ENCODE results near the gene ERN2. TPM values are rescaled to one million over a fixed set of nuclear protein-coding genes. Genes with fewer than 3 reads are reported as not detected.

Gene ERN2
- total and polyA plus RNA-seq, 2 donors, result 2.0 to 4.0 TPM

- WGBS, result 97% methylated on average over 36 of the region's 36 CpGs
- Histone ChIP-seq H3K36me3 (ENCODE audit: insufficient read depth) (peaks cover 3% of the 10 kb centered on the region), H3K27ac (ENCODE audit: low read depth) (no peak overlapping the region), H3K4me3 (ENCODE audit: low read depth, low read length) (no peak overlapping the region), H3K4me1 (ENCODE audit: insufficient read depth) (no peaks in the 10 kb centered on the region)
- no peak for DNase-seq (ENCODE audit: extremely low spot score)
These were observed 23.4 kb downstream of the ERN2 start for GRCh38 chr16:23689442-23690187.

DNA sequence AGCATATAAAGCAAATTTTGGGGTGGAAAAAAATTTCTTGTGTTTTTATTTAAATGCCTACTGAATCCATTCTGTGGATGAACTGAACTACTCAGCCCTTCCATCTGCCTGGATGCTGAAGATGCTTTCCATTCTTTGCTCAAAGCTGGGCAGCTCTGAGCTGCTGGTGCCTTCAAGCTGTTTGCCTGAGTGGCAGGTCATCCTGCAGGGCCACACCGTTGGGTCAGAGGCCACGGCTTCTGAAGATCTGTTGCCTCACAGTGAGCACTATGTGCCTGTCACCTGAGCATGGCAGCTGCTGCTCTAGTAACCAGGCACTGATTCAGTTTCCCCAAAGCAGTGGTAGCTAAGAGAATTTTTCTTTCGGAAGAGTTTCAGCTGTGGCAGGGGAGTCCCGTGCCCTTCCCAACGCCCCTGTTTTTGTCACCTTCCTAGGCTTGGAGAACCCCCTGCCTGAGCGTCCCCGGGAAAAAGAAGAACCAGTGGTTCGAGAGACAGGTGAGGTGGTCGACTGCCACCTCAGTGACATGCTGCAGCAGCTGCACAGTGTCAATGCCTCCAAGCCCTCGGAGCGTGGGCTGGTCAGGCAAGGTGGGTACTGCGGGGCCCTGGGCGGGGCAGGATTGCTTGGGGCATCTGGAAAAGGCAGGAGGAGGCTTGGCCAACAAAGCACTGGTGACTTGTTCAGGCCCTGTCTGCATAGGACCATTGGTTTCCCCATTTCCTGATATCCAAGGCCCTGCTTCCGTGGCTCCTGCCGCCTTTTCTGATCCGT, 25.8 kb downstream of the ERN2 start:
- WGBS, result 97% methylated on average over 16 of the region's 16 CpGs
- no peak for DNase-seq (ENCODE audit: extremely low spot score)
- H3K27ac ChIP-seq (ENCODE audit: low read depth), result no peak overlapping the region
- no peaks in the 10 kb centered on the region for H3K4me1 ChIP-seq (ENCODE audit: insufficient read depth)
- no peak overlapping the region for H3K4me3 ChIP-seq (ENCODE audit: low read depth, low read length)
- H3K36me3 ChIP-seq (ENCODE audit: insufficient read depth), result peaks cover 3% of the 10 kb centered on the region

GRCh38 chr16:23683487-23683886, 29.5 kb downstream of the ERN2 start:
- WGBS, result 88% methylated on average over 3 of the region's 3 CpGs
- no peak for DNase-seq (ENCODE audit: extremely low spot score)
- Histone ChIP-seq H3K4me1 (ENCODE audit: insufficient read depth) (no peaks in the 10 kb centered on the region), H3K27ac (ENCODE audit: low read depth) (no peak overlapping the region), H3K36me3 (ENCODE audit: insufficient read depth) (no peaks in the 10 kb centered on the region), H3K4me3 (ENCODE audit: low read depth, low read length) (no peak overlapping the region)

DNA sequence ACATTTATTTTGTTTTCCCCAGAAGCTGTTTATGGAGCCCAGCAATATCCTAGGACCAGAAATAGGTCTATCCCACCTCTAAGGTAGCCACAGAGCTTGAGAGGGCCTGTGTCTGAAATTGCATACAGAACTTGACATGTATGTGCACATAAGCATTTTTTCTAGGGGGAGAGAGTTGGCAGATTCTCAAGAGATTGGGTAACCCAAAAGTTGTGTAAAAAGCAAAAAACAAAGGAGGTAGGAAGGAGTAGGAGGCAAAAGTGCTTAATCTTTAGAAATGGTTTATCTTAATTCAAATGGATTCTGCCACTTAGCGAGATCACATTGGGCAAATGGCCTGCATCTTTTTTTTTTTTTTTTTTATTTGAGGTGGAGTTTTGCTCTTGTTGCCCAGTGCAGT, 30.8 kb downstream of the ERN2 start:
- no peak overlapping the region for H3K27ac ChIP-seq (ENCODE audit: low read depth)
- no peaks in the 10 kb centered on the region for H3K4me1 ChIP-seq (ENCODE audit: insufficient read depth)
- WGBS, result 96% methylated on average over 1 of the region's 1 CpG
- no peaks in the 10 kb centered on the region for H3K36me3 ChIP-seq (ENCODE audit: insufficient read depth)
- DNase-seq (ENCODE audit: extremely low spot score), result no peak
- H3K4me3 ChIP-seq (ENCODE audit: low read depth, low read length), result no peak overlapping the region

DNA sequence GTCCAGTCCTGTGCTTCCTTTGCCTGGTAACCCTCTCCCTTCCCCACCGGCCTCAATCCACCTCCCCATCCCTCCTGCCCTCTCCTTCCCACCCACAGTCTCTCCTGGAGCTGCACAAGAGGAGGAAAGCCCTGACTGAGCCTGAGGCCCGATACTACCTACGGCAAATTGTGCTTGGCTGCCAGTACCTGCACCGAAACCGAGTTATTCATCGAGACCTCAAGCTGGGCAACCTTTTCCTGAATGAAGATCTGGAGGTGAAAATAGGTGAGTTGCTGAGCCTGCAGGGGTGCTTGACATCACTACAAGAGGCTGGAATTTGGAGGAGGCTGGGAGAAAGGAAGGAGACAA, 33.1 kb downstream of the ERN2 start:
- Histone ChIP-seq H3K27ac (ENCODE audit: low read depth) (no peak overlapping the region), H3K4me1 (ENCODE audit: insufficient read depth) (no peaks in the 10 kb centered on the region), H3K36me3 (ENCODE audit: insufficient read depth) (no peaks in the 10 kb centered on the region), H3K4me3 (ENCODE audit: low read depth, low read length) (no peak overlapping the region)
- WGBS, result 36% methylated on average over 6 of the region's 6 CpGs
- DNase-seq (ENCODE audit: extremely low spot score), result no peak

- no peak for DNase-seq (ENCODE audit: extremely low spot score)
- H3K4me1 ChIP-seq (ENCODE audit: insufficient read depth), result no peaks in the 10 kb centered on the region
These were observed 33.6 kb downstream of the ERN2 start for GRCh38 chr16:23679274-23679985.

GRCh38 chr16:23678430-23679273, 34.4 kb downstream of the ERN2 start, which contains the start of gene PLK1:
PLK1 (plus strand) TSS chr16:23678889; CDS start chr16:23678933, 44 bp downstream.
- H3K4me1 ChIP-seq (ENCODE audit: insufficient read depth), result no peaks in the 10 kb centered on the region
- no peak within 1 kb of the TSS for H3K27ac ChIP-seq (ENCODE audit: low read depth)
- no peaks in the 10 kb centered on the region for H3K36me3 ChIP-seq (ENCODE audit: insufficient read depth)
- H3K4me3 ChIP-seq (ENCODE audit: low read depth, low read length), result peak within 1 kb of the TSS; percentile 52
- DNase-seq (ENCODE audit: extremely low spot score), result peak; percentile 66
- WGBS, result under 1% methylated on average over 75 of the region's 75 CpGs

More at GRCh38 chr16:23679274-23679985, 33.6 kb downstream of the ERN2 start:
- no peaks in the 10 kb centered on the region for H3K36me3 ChIP-seq (ENCODE audit: insufficient read depth)
- no peak overlapping the region for H3K4me3 ChIP-seq (ENCODE audit: low read depth, low read length)
- WGBS, result 6% methylated on average over 24 of the region's 24 CpGs
- H3K27ac ChIP-seq (ENCODE audit: low read depth), result no peak overlapping the region

DNA sequence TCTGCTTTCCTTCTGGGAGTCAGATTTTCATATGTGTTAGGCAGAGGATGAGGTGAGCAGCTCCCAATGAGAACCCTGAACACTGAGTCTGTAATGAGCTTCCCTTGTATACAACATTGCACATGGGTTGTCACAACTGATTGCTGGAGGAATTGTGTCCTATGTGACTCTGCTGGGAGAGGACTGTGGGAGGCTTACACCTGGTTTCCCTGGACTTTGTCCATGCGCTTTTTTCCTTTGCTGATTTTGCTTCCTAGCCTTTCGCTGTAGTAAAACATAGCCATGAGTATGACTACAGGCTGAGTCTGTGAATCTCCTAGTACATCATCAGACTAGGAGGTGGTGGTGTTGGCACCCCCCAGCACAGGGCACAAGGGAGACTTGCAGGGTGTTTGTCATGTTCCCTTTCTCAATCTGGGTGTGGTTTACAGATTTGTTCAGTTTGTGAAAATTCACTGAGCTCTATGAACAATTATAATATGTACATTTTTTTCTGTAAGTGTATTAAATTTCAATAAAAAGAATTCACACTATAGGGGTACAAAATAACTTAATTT, 36.0 kb downstream of the ERN2 start:
- Histone ChIP-seq H3K36me3 (ENCODE audit: insufficient read depth) (no peaks in the 10 kb centered on the region), H3K4me1 (ENCODE audit: insufficient read depth) (no peaks in the 10 kb centered on the region), H3K27ac (ENCODE audit: low read depth) (no peak overlapping the region), H3K4me3 (ENCODE audit: low read depth, low read length) (no peak overlapping the region)
- 94% methylated on average over 2 of the region's 2 CpGs for WGBS
- no peak for DNase-seq (ENCODE audit: extremely low spot score)

DNA sequence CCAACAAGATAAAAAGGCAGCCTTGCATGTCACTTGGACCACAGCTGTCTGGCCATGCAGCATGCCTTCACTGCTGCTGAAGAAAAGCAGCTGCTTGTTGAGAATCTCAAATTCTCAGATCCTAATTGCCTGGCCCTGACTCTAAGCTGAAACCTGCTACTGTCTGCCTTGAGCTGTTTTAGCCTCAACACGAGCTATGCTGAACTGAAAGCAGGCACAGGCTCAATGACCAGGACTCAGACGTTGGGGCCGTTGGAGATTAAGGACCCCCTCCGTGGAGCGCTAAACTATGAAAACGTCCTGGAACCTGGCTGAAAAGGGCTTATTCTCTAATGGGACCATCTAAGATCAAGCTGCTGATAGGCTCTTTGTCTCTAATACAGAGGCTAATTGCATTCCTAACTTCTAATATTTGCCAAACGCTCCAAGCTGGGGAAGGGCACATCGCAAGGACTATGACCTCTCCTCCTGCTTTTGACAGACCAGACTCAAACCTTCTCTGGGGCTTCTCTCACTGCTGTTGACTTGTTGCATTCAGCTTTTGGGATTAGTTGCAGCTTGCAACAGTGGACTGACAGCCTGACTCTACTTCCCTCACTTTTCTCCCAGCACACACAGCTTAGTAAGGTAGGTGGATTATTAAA, 38.9 kb downstream of the ERN2 start:
- Histone ChIP-seq H3K27ac (ENCODE audit: low read depth) (no peak overlapping the region), H3K4me3 (ENCODE audit: low read depth, low read length) (no peak overlapping the region), H3K36me3 (ENCODE audit: insufficient read depth) (no peaks in the 10 kb centered on the region), H3K4me1 (ENCODE audit: insufficient read depth) (no peaks in the 10 kb centered on the region)
- 73% methylated on average over 8 of the region's 8 CpGs for WGBS
- DNase-seq (ENCODE audit: extremely low spot score), result no peak

DNA sequence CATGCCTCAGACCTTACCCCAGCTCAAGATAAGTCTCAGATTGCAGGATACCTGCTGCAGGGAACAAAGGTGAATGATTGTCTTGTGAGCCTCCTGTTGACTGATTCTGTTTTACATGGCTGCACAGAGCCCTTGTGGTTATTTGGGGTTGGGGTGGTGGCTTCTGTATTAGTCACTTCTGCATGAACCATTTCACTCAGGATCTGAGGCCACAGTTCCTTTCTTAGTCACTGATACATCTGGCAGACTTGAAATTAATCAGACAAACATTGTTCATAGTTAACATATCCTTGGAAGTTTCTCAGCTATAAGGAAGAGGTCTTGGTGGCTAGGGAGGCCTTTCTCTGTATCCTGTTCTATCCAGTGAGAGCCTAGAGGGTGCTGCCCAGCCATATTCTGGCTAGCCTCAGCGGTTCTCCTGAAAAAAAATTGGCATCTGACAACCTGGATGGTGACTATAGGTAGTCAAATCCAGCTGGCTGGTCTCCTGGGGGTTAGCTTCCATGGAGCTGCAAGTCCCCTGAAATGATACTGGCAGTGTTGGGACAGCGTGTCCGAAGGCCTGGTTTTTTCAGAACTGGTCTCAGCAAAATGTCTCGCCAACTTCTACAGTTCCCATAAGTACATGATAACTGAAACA, 42.8 kb downstream of the ERN2 start:
- Histone ChIP-seq H3K4me3 (ENCODE audit: low read depth, low read length) (no peak overlapping the region), H3K27ac (ENCODE audit: low read depth) (no peak overlapping the region), H3K4me1 (ENCODE audit: insufficient read depth) (no peaks in the 10 kb centered on the region), H3K36me3 (ENCODE audit: insufficient read depth) (peaks cover 5% of the 10 kb centered on the region)
- WGBS, result 94% methylated on average over 4 of the region's 4 CpGs
- no peak for DNase-seq (ENCODE audit: extremely low spot score)

- 92% methylated on average over 4 of the region's 4 CpGs for WGBS
- Histone ChIP-seq H3K4me1 (ENCODE audit: insufficient read depth) (no peaks in the 10 kb centered on the region), H3K36me3 (ENCODE audit: insufficient read depth) (peaks cover 5% of the 10 kb centered on the region), H3K27ac (ENCODE audit: low read depth) (no peak overlapping the region), H3K4me3 (ENCODE audit: low read depth, low read length) (no peak overlapping the region)
- DNase-seq (ENCODE audit: extremely low spot score), result no peak
These were observed 44.1 kb downstream of the ERN2 start for GRCh38 chr16:23668873-23669272.

- peaks cover 5% of the 10 kb centered on the region for H3K36me3 ChIP-seq (ENCODE audit: insufficient read depth)
- H3K4me1 ChIP-seq (ENCODE audit: insufficient read depth), result no peaks in the 10 kb centered on the region
- 55% methylated on average over 1 of the region's 1 CpG for WGBS
- DNase-seq (ENCODE audit: extremely low spot score), result no peak
- H3K27ac ChIP-seq (ENCODE audit: low read depth), result no peak overlapping the region
- no peak overlapping the region for H3K4me3 ChIP-seq (ENCODE audit: low read depth, low read length)
These were observed 44.8 kb downstream of the ERN2 start for GRCh38 chr16:23668225-23668624.
